CD4-positive, alpha-beta T cell treated with Interleukin-6 for 4 hours (primary cell): ENCODE results near the gene ARHGAP24.
"Not testable (repeated sequence)": the region's sequence is repeated elsewhere in the genome, so short reads cannot be mapped to it uniquely, and the experiment has no call there.

ENCODE experiments used
- DNase-seq: peaks from one replicate; pipeline ENCODE4 v3.0.0-alpha.2; 2020; ENCODE audit warnings: mixed read lengths

ARHGAP24 gene

GRCh38 chr4:85784348-85784747, 309.4 kb downstream of the ARHGAP24 start:
- no peak for DNase-seq

- DNase-seq: no peak
Measured at GRCh38 chr4:85784947-85785346, 310.0 kb downstream of the ARHGAP24 start.

GRCh38 chr4:85787133-85787532, 312.2 kb downstream of the ARHGAP24 start:
- no peak for DNase-seq

GRCh38 chr4:85788604-85789003, 313.7 kb downstream of the ARHGAP24 start:
- no peak for DNase-seq

- no peak for DNase-seq
Measured at GRCh38 chr4:85789241-85789640, 314.3 kb downstream of the ARHGAP24 start.

GRCh38 chr4:85790582-85790981, 315.6 kb downstream of the ARHGAP24 start:
- DNase-seq: no peak

- no peak for DNase-seq
Measured at GRCh38 chr4:85792376-85793232, 317.7 kb downstream of the ARHGAP24 start.

- no peak for DNase-seq
Measured at GRCh38 chr4:85793233-85793585, 318.3 kb downstream of the ARHGAP24 start.

GRCh38 chr4:85798012-85798770, 323.2 kb downstream of the ARHGAP24 start:
- no peak for DNase-seq

- no peak for DNase-seq
Measured at GRCh38 chr4:85803856-85804255, 328.9 kb downstream of the ARHGAP24 start.

- no peak for DNase-seq
Measured at GRCh38 chr4:85805891-85806290, 330.9 kb downstream of the ARHGAP24 start.

GRCh38 chr4:85806334-85806733, 331.4 kb downstream of the ARHGAP24 start:
- DNase-seq: no peak

- no peak for DNase-seq
Measured at GRCh38 chr4:85807247-85807950, 332.4 kb downstream of the ARHGAP24 start.

GRCh38 chr4:85808104-85808503, 333.2 kb downstream of the ARHGAP24 start:
- no peak for DNase-seq

- no peak for DNase-seq
Measured at GRCh38 chr4:85808864-85809263, 333.9 kb downstream of the ARHGAP24 start.

- DNase-seq: no peak
Measured at GRCh38 chr4:85812776-85813175, 337.8 kb downstream of the ARHGAP24 start.

GRCh38 chr4:85815796-85816459, 341.0 kb downstream of the ARHGAP24 start:
- no peak for DNase-seq

- no peak for DNase-seq
Measured at GRCh38 chr4:85818700-85819099, 343.8 kb downstream of the ARHGAP24 start.

- not testable (repeated sequence) for DNase-seq
Measured at GRCh38 chr4:85820101-85820500, 345.2 kb downstream of the ARHGAP24 start.

- DNase-seq: no peak
Measured at GRCh38 chr4:85821688-85822455, 346.9 kb downstream of the ARHGAP24 start.

- no peak for DNase-seq
Measured at GRCh38 chr4:85823295-85823694, 348.3 kb downstream of the ARHGAP24 start.
